Stimulated activated CD4-positive, alpha-beta T cell treated with anti-CD3 and anti-CD28 coated beads, Interleukin-15, amount 100 ng/mL, for 1 hour (primary cell): ENCODE results near the gene FBXO9.

Experiments
- DNase-seq, 2 donors: peaks; one replicate each; pipeline ENCODE4 v3.0.0-alpha.2; 2020; ENCODE audit warnings: low read depth in 1 of 2, low spot score in 1 of 2

Gene FBXO9

DNA sequence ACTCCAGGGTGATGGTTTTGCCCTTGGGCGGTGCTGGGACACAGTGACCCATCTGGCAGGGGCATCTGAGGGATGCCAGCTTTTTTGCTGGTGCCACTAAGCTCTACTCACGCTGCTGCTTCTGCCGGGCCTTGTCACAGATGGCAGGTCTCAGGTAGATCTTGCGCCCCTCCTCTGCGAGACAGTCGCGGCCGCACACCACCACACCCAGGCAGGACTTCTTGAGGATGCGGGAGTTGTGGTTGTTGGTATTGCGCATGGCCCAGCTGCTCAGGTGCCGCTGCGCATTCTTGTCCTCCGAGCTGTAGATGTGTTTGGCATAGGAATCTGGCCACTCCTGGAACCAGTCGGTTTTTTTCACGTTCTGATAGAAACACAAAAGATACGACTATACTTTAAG is 68.8 kb downstream of the FBXO9 start:
- DNase-seq: no peak

DNA sequence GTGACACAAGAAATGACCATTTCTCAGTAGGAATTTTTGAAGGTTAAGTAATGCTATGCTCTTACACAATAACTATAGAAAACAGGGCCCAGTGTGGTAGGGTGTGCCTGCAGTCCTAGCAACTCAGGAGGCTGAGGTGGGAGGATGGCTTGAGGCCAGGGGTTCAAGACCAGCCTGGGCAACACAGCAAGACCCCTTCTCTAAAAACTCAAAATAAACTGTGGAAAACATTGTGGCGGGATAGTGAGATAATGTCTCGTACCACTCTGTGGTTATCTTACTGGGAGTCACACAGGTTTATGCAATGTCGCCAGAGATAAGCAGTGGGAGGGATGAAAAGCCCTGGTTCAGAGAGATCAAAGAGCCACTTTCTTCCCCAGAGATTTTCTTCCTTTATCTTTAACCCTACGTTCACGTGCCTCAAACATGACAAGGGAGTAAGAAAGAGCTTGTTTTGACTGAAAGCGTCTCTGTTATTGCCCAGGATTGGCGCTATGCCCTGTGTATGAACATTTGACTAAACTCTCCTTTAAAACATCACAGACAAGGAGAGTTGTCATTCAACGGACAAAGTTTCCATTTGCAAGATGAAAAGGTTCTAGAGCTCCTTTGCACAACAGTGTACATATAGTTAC is 69.5 kb downstream of the FBXO9 start:
- DNase-seq: no peak

DNA sequence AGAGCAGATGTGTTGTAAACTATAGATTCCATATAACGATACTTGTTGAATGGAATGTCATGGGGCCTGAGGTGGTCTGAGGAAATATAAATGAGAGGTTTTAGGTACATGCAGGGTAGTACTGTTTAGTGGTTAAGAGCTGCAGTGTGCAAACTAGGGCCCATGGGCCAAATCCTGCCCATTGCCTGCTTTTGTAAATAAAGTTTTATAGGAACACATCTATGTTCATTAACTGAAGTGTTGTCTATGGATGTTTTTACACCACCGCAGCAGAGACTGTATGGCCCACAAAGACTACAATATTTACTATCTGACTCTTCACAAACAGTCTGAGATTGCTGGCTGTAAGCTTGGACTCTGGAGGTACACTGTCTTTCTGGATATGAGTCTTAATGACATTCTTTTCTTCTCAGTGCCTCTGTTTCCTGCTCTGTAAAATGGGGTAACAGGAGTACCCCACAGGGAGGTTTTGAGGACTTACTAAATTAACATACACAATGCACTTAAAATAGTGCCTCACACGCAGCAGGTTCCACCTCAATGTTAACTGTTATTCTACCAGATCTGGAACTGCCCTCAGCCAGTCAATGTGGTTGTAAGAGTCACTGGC is 70.9 kb downstream of the FBXO9 start:
- no peak for DNase-seq

DNA sequence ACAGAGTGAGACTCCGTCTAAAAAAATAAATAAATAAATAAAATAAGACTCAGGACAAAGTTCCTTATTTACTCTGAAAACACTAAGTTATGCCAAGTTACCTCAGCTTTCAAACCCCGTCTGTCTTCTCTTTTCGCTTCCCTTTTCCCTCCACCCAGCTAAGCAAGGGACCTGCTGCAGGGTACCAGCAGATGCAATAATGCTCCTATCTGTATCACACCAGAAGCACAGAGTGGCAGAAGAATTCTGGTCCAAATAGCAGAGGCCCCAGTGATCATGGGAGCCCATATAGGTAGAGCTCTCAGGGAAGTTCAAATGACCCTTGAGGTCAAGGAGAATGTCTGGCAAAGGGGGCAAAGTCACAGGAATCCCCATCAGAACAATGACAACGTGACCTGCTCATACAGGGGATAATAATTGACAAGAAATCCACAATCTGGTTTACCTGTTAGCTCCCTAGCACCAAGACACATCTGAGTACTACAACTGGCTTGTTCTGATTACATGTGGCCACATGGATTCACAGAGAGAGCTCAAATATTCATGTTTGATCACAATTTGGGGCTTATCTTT is 74.7 kb downstream of the FBXO9 start:
- DNase-seq: no peak

DNA sequence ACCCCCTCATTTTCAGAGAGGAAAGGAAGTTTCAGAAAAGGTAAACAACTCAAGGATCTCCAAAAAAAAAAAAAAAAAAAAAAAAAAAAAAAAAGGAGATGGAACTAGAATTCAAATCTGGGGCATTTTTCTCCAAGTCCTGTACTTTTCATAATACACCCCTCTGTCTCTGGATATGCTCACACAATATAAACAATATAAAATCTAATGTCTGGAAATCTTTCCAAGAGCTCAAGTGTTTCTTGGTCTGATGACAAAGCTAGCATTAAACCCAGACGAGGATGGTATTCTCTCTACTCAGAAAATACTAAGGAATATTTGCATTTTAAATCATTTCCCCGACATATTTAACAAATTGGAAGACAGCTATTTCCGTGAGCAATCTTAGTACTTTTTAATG is 77.6 kb downstream of the FBXO9 start:
- no peak for DNase-seq

DNA sequence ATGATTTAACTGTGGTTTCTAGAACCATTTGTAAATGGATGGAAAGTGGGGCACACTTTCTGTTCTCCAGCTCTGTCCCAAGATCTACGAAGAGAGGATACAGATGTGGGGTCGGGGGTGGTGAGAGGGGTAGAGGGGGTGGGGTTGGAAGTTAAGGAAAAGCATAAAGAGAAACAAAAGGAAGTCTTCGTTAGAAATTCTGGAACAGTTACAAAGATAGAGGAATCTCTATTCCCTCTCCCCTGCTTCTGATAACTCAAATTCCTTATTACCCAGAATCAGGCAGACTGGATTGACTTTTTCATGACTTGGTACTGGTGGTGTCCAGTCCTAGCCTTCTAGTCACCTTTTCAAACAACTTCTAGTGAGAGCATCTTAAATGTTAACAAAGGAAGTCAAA is 78.5 kb downstream of the FBXO9 start:
- DNase-seq: no peak

DNA sequence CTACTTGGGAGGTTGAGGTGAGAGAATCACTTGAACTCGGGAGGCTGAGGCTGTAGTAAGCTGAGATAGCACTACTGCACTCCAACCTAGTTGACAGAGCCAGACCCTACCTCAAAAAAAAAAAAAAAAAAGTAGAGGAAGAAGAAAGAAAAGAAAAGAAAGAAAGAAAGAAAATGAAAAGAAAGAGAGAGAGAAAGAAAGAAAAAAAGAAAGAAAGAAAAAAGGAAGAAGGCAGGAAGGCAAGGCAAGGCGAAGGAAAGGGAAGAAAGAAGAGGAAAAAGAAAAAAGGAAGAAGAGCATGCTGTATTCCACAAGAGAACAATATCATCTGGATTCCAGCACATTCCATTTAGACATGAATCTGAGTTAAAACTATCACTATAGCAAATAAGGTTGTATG is 79.6 kb downstream of the FBXO9 start:
- DNase-seq: no peak

DNA sequence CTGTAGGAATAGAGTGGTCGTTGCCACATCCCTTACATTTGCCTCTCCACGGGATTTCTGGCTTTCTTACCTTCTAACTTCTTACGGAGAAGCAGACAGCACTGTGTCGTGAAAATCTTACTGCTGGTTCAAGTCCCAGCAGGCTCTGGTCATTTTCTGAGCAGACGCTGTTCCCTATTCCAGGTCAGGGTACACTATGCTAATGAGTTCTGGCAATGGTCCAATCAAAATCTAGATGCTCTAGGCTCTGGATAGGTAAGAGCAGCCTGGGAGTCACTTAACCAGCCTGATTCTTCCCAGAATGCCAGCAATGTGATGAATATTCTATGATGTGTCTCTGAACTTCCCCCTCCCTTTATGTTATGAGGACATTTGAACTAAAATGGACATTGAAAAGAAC is 83.5 kb downstream of the FBXO9 start, which contains the start of gene GCM1:
Gene GCM1 (minus strand): TSS at position 158 of the 400 bp plus-strand sequence. CDS start 3,209 bp downstream, outside the sequence.
- no peak for DNase-seq
